GM18502 (cell line): Measurements from ENCODE around the gene DYRK1B.
"Not testable (repeated sequence)": the region's sequence is repeated elsewhere in the genome, so short reads cannot be mapped to it uniquely, and the experiment has no call there.

ENCODE experiments used
- ATAC-seq: cut with Tn5 transposase; IDR thresholded peaks from one replicate; pipeline ENCODE4 v1.9.1; 2021; ENCODE audit warnings: mild to moderate bottlenecking; ENCODE audit not compliant: unreplicated experiment, poor library complexity

DYRK1B gene

DNA sequence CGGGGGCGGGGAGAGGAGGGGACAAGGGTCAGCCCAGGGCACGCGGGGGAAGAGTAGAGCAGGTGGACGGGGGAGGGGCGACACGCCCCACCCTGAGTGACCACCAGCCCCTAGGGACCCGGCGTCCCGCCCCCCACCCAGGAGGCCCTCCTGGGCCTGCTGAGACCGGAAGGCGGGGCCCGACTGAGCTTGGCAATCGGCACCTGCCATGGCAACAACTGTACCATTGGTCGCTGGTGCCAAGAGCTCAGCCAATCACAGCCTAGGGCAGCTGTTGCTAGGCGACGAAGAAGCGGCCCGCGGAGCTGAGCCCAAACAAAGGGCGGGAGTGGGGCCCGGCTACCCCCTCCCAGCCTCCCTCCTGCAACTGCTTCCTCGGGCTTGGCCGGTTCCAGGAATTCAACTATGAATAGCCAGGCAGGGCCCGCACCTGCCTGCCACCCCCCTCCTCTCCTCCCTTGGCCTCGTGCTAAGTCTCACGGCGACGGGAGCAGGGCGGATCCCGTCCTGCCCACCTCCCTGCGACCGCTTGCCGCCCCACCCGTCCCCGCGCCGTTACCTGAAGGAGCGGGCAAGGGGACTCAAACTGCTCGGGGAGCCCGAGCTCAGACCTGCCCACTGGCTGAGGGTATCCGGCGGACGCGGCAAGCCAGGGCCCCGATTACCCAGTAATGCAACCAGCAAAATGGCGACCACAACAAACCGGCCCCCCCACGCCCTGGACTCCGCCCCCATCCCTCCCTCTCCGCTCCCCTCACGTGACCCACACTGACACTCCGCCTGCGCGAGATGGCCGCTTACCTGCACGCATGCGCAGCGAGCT lies at the start of gene DYRK1B:
TSS of gene DYRK1B (minus strand) at position 699 of the 823 bp plus-strand sequence. CDS start 2,295 bp downstream, outside the sequence.
- peak; percentile 87 for ATAC-seq

DNA sequence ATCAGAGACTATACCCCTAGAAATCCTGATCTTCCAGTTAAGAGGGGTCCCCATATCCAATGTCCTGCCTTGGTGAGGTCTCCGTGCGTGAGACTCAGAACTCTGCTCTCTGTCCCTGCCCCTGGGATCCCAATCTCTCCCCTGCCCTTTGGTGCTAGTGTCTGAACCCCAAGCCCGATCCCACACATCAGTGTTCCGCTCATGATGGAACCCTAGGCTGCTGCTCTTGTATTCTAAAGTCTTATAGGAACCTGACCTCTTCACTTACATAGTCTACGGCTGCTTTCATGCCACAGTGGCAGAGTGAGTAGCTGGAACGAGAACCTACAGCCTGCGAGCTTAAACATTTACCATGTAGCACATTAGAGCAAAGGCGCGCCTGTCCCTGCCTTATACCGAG lies 48.7 kb upstream of the DYRK1B start:
- ATAC-seq: not testable (repeated sequence)

DNA sequence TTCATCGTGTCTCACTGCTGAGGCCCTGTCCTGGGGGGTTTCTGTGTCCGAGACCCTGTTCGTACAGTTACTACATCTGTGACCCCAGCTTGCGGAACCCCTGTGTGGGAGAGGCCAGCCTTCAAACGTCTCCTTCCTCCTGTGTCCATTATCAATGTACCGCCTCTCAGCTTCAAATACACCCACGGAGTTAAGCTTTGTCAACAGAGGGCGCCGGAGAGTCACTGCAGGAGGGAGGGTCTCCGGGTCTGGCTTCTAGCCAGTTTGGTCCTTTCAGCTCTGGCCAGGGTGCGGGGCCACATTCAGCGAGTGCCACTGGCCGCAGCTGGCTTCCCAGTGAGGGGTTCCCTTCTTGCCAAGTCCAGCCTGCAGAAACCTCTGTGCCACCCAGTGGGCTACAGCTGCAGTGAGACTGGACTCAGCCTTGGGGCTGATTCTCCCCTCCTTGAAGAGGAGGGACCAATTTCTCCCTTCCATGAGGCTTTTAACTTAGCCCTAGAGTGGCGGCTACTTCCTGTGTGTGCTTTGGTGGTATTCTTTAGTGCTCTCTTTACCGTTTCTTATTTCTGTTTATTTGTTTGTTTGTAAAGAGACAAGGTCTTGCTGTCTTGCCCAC lies 47.6 kb upstream of the DYRK1B start:
- ATAC-seq: not testable (repeated sequence)

DNA sequence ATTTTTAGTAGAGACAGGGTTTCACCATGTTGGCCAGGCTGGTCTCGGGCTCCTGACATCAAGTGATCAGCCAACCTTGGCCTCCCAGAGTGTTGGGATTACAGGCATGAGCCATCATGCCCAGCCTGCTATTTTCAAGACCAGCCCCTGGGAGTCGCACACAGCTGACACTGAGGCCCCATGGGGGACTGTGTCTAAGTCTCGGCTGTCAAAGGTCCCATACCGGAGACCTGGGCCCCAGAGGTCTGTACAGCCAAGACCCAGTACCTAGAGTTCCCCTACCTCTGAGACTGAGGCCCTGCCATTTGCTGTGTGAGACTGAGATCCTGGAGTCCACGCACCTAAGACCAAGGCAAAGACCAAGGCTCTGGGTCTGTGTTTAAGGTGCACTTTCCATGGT lies 46.3 kb upstream of the DYRK1B start:
- ATAC-seq: not testable (repeated sequence)

DNA sequence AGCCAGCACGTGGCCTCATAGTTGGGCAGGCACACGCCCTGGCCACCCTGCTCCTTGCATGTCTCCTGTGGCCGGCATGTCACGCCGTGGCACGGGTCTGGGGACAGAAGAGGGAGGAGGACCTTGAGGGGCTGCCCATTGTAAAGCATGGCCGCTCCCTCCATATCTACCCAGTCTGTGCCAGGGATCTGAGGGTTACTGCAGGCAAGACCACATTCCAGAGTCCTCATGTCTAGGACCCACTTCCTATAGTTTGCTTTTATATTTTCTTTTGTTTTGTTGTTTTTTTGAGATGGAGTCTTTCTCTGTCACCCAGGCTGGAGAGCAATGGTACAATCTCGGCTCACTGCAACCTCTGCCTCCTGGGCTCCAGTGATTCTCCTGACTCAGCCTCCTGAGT lies 45.8 kb upstream of the DYRK1B start:
- not testable (repeated sequence) for ATAC-seq

DNA sequence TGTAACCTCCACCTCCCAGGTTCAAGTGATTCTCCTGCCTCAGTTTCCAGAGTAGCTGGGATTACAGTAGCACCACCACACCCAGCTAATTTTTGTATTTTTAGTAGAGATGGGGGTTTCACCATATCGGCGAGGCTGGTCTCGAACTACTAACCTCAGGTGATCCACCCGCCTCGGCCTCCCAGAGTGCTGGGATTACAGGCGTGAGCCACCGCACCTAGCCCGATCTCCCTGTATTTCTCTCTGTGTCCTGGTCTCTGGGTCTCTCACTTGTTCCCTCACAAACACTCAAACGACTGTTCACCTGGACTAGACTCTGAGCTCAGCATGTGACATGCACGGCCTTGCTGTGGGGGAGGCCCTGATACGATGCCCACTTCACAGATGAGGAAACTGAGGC lies 44.9 kb upstream of the DYRK1B start:
- not testable (repeated sequence) for ATAC-seq

DNA sequence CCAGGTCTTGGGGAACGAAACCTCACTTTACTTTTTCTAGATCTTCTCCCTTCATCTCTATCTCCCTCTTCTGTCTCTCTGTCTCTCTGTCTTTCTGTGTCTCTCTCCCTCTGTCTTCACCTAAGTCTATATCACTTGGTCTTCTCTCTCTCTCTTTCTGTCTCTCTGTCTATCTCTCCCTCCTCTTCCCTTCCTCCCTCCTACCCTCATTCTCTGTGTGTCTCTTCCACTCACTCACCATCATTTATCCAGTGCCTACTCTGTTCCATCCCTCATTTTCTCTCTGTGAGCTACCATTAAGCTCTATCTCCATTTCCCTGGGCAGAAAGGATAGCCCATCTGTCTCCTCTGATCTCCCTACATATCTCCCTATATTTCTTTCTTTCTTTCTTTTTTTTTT lies 44.4 kb upstream of the DYRK1B start:
- ATAC-seq: no peak

DNA sequence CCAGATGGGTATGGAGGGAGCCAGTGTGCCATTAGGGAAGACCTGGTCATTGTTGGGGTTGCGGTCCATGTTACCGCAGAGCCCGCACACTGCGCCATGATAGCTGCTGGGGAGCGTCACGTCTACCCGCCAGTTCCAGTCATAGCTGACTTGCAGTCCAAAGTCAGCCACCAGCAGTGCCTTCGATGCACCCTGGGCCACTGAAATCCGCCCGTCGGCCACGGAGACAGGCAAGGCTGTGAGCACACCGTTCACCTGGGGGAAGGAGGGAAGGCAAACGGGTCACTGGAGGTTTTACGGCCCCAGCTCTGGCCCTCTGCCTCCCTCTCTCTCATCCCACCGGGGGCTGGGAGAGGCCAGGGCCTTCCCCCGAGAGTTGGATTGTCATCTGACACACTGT lies 44.0 kb upstream of the DYRK1B start:
- not testable (repeated sequence) for ATAC-seq

DNA sequence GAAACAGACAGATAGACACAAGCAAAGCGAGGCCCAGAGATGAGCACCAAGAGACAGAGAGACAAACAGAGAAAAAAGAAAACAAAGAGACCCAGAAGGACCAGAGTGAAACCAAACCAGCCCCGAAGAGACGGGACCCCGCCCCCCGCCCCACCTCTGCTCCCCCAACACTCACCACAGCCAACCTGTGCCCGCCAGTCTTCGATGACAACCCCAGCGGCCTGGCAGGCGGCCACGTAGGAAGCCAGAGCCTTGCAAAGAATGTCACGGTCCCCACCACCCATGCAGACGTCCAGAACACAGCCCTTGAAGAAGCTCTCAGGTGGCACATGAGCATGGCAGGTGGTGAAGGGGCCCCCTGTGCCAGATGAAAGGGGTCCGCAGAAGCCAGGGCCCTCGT lies 43.5 kb upstream of the DYRK1B start:
- ATAC-seq: not testable (repeated sequence)

DNA sequence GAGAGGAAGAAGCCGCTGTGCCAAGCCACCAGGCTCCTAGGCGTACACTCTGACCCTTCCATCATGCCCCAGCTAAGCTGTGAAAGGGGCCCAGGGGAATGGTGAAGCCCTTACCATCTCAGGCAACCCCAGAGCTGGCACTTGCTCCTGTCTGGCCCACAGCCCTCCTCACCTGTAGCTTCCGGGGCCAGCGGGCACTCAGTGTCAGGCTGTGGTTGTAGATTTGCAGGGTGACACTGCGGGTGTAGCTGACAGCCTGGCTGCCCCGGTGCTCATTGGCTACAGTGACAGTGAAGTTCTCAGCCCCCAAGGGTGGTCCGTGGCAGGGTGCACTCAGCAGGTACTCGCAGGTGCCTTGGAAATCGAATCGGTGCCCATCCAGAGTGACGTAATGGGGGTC lies 42.5 kb upstream of the DYRK1B start:
- not testable (repeated sequence) for ATAC-seq

DNA sequence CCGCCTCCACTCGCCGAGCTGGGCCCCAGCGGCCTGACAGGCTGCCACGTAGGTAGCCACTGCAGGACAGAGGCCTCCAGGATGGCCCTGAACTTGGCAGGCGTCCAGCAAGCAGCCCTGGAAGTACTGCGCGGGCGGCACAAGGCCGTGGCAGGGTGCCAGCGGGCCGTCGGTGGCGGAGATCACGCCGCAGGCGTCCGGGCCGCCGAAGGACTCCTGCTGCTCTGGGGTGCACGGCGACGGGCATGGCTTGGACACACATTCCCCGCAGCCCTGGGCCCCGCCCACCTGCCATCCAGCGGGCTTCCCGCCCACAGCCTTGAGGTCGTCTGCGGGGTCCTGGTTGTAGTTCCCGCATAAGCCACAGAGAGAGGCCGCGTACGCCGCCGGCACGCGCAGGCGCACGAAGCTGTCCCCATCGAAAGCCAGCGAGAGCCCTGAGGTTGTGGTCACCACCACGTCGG lies 41.5 kb upstream of the DYRK1B start:
- ATAC-seq: not testable (repeated sequence)

DNA sequence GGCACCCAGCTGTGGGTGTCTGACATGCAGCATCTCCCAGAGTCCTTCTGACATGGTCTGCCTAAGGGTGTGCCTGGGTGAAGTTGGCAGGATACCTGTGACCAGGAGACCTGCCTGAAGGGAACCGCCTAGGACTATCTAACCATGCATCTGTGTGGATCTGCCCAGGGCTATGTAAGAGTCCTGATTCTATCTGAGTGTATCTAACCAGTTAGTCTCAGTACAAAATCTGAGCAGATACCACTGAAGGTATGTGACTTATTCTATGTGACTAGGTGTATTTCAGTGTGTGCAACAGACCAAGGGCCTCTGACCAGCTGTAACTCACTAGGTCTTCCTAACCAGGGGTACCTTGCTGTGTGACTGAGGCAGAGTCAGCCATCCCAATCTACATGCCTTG lies 40.4 kb upstream of the DYRK1B start:
- ATAC-seq: no peak

DNA sequence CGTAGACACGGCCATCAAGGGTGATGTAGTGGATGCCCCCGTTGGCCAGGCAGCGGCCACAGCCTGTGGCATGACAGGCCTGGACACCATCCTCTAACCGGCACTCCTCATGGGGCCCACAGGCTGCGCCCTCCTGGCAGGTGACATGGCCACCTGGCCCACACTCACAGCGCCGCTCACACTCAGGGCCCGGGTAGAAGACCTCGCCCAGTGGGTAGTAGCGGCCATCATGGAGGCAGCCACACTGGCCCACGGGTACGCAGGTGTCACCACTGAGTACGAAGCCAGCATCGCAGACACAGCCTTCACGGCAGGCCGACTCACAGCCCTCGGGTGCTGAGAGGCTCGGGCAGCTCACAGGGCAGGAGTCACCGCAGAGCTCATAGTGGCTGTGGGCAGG lies 39.4 kb upstream of the DYRK1B start:
- no peak for ATAC-seq

DNA sequence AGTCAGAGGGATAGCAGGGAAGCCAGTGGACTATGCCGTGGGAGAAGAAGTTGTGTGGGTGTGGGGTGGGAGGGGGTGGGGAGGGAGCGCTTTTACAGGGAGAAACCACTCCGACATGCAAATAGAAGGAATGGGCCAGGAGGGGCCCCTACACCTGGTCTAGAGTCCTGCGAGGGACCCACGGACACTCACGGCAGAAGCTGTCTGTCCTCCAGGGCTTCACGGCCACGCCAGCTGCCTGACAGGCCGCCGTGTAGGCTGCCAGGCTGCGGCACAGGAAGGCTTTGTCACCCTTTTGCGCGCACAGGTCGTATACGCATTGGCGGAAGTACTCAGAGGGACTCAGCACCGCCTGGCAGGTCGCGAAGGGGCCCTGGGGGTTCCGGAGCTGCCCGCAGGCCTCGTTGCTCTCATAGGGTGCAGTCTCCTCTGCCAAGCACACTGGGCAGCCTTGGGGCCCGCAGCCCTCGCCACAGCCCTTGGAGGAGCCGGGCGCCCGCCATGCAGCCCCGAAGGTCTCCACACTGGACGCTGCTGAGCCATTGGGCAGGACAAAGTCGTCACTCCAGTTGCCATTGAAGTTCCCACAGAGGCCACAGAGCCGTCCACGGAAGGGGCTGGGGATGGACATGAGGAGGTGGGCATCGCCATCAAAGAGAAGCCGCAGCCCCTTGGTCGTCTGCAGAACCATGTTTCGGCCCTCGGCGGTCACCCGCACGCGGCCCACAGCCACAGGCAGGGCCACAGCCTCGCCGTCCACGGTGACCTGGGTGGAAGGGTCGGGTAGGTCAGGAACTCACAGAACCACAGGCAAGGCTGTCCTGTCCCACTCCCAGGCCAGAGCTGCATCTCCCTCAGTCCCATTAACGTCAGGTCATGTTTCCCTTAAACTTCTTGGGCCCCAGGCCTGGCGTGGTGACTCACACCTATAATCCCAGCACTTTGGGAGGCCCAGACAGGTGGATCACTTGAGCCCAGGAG lies 38.2 kb upstream of the DYRK1B start:
- ATAC-seq: no peak

DNA sequence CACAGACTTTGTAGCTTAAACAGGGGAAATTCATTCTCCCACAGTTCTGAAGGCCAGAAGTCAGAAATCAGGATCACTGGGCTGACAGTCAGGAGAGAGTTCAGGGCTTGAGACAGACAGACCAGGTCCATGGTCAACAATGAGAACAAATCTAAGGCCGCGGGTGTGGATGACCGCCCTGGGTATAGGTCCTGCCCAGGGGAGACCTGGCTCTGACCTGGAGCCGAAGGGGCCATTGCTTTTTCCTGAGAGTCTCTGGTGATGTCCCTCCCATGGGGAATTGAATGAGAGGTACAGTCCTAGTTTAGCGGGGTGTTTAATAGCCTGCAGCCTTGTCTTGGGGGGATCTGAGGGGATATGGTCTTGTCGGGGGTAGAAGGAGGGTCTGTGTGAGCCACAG lies 37.4 kb upstream of the DYRK1B start:
- ATAC-seq: no peak

DNA sequence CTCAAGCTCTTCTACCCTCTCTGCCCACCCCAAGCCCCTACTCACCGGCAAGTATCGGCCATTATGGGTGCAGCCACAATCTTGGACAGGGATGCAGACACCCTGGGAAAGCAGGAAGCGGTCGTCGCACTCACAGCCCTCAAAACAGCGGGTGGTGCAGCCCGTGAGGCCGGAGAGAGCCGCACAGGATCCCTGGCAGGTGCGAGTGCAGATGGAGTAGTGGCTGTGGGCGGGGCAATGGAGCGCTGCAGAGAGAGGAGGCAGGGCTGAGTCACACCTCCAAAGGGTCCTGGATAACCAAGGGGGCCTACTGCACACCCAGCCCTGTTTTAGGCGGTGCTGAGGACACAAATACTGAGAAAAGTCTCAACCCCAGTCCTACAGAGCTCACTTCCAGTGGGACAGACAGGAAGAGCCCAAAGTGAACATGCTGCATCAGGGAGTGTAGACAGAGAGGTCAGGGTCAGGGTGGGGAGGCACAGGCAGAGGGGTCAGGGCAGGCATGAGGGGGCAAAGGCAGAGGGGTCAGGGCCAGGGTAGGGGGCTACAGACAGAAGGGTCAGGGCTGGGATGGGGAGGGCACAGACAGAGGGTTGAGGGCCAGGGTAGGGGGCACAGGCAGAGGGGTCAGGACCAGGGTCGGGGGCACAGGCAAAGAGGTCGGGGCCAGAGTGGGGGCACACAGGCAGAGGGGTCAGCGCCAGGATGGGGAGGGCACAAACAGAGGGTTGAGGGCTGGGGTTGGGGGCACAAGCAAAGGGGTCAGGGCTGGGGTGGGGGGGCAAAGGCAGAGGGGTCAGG lies 36.4 kb upstream of the DYRK1B start:
- ATAC-seq: no peak

DNA sequence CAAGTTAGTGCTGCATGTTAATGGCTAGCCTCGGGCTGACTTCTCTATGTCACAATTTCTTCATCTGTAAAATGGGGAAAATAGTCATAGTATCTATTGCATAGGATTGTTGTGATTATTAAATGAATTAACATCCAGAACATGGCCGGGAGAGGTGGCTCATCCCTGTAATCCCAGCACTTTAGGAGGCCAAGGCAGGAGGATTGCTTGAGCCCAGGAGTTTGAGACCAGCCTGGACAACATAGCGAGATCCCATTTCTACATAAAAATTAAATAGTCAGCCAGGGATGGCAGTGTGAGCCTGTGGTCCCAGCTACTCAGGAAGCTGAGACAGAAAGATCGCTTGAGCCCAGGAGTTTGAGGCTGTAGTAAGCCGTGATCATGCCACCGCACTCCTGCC lies 34.0 kb upstream of the DYRK1B start:
- ATAC-seq: no peak

DNA sequence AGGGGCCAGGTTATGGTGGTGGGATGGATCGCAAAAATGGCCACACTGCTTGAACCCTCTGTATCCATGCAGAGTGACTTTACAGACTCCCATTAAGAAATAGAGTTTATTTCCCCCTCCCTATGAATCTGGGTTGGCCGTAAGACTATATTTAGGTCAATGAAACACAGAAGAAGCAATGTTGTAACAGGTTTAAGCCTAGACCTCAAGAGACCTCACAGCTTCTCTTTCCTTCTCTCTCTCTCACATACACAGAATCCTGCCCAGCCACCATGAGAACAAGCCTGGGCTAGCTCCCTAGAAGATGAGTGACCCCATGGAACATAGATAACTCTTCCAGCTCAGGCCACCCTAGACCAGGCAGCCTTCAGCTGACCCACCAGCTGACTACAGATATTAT lies 33.2 kb upstream of the DYRK1B start:
- ATAC-seq: no peak

DNA sequence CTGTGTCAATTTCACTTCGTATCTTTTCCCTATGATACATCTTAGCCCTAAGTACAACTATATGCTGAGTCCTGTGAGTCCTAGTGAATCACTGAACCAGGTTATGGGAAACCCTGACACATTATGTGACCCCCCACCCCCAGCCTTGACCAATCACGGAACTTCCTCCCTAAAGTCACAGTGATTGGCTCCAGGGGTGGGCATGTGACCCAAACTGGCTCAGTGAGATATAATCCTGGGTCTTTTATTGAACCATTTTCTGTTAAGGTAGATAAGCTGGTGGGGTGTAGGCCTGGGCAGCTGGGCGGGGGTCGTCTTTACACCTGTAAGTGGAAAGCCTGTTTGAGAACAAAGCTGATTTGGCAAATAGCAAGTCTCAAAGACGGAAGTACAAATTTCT lies 32.0 kb upstream of the DYRK1B start:
- no peak for ATAC-seq

DNA sequence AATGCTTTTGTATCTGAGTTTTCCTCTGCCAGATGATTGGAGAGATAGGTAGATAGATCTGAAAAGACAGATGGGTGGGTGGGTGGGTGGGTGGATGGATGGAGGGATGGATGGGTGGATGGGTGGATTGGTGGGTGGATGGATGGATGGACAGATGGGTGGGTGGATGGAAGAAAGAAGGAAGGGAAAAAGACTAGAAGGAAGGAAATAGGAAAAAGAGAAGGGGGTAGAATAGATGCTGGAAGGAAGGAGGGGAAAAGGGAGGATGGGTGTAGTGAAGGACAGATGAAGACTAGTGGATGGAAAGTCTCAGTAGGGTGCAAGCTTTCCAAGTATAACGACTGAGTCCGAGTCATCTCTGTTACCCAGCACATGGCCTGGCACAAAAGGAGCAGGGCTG lies 31.2 kb upstream of the DYRK1B start:
- ATAC-seq: no peak
